Stomach (tissue), 4 donors: Measurements from ENCODE around the gene WDR20.

Experiments
- EP300 ChIP-seq: sonication (generic); formaldehyde crosslinking; IDR thresholded peaks from one replicate; pipeline ENCODE4 v1.6.1; 2017; ENCODE audit warnings: antibody characterized with exemption
- POLR2A ChIP-seq, 4 donors: fragments of 450-650 bp; IDR thresholded peaks; one replicate each; pipeline ENCODE4 v1.6.1; 2016; ENCODE audit warnings: antibody characterized with exemption in 4 of 4, control low read depth in 2 of 4, mild to moderate bottlenecking in 1 of 4, moderate library complexity in 1 of 4
- POLR2AphosphoS5 ChIP-seq, 3 donors: sonication (generic); formaldehyde crosslinking; IDR thresholded peaks; one replicate each; pipeline ENCODE4 v1.6.1; 2016; ENCODE audit warnings: antibody characterized with exemption in 3 of 3
- TF ChIP-seq, protein P1 (sequence below), 7 experiments: fragments of 450-650 bp in 4 of 7; fragments of 200-600 bp in 3 of 7; sonication (generic) in 3 of 7; IDR thresholded peaks; one replicate each; pipeline ENCODE4 v1.5.1; 2016 to 2019; ENCODE audit warnings: antibody characterized with exemption in 7 of 7, control low read depth in 2 of 7, mild to moderate bottlenecking in 1 of 7

DNA sequence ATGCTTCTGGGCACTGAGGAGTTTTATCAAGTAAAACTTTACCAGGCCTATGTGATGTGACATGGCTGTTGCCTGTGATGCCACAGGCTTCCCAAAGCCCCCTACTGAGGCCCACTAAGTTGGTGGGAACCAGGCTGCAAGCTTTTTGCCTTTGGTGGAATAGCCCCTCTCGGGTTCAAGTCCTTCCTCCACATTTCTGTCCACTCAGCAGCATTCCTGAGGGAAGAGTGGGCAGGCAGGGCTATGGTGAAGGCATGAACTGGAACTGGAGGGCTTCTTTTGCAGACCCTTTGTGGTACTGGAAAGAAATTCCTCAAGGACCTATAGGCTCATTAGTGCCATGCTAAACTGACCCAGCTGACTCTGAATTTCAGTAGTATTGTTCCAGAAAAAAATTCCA is 48.5 kb downstream of the WDR20 start:
- TF ChIP-seq POLR2A (IDR thresholded peaks at IDR 0.05) (no peak), POLR2AphosphoS5 (IDR thresholded peaks at IDR 0.05) (no peak), EP300 (no peak)
- TF ChIP-seq, protein P1, sequence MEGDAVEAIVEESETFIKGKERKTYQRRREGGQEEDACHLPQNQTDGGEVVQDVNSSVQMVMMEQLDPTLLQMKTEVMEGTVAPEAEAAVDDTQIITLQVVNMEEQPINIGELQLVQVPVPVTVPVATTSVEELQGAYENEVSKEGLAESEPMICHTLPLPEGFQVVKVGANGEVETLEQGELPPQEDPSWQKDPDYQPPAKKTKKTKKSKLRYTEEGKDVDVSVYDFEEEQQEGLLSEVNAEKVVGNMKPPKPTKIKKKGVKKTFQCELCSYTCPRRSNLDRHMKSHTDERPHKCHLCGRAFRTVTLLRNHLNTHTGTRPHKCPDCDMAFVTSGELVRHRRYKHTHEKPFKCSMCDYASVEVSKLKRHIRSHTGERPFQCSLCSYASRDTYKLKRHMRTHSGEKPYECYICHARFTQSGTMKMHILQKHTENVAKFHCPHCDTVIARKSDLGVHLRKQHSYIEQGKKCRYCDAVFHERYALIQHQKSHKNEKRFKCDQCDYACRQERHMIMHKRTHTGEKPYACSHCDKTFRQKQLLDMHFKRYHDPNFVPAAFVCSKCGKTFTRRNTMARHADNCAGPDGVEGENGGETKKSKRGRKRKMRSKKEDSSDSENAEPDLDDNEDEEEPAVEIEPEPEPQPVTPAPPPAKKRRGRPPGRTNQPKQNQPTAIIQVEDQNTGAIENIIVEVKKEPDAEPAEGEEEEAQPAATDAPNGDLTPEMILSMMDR (IDR thresholded peaks at IDR 0.05), result no peak
